K562 (cell line): ENCODE results near the gene CEBPE. TPM values are rescaled to one million over a fixed set of nuclear protein-coding genes. Genes with fewer than 3 reads are reported as not detected.

ENCODE experiments used
- CBFA2T3 ChIP-seq: fragments of 450-650 bp; IDR thresholded peaks from 2 replicates; pipeline ENCODE4 v1.6.1; 2017
- ILF3 ChIP-seq: fragments of 450-650 bp; IDR thresholded peaks from 2 replicates; pipeline ENCODE4 v1.6.1; 2018; ENCODE audit warnings: antibody characterized with exemption, mild to moderate bottlenecking, moderate library complexity, borderline replicate concordance
- LEF1 ChIP-seq: fragments of 450-650 bp; IDR thresholded peaks from 2 replicates; pipeline ENCODE4 v1.6.1; 2016; ENCODE audit warnings: mild to moderate bottlenecking
- PHF8 ChIP-seq: fragments of 200-600 bp; sonication (generic); IDR thresholded peaks from 2 replicates; pipeline ENCODE4 v1.6.1; 2012; ENCODE audit warnings: mixed run types, mild to moderate bottlenecking, inconsistent platforms, low read length, moderate library complexity, borderline replicate concordance
- TEAD2 ChIP-seq: fragments of 450-650 bp; IDR thresholded peaks from 2 replicates; pipeline ENCODE4 v1.6.1; 2016; ENCODE audit warnings: missing genetic modification characterization, control low read depth, missing compliant biosample characterization
- polyA plus RNA-seq, 8 experiments: library from polyadenylated mRNA; depleted of rRNA in 4 of 8; stranded (reverse) in 5 of 8; unstranded in 3 of 8; fragments of >200 nt; fragmentation: Nextera tagmentation in 2 of 8; fragmentation: Illumina TruSeq in 1 of 8; extraction: Ambion mirVana in 2 of 8; extraction: Trizol in 1 of 8; gene quantifications; 2 replicates each; pipeline versions ENCODE4 v1.2.1 to v1.2.3, GENCODE V29; 2011 to 2014; ENCODE audit warnings: inconsistent platforms in 1 of 8, missing spikeins in 1 of 8
- total RNA-seq, 7 experiments: library from RNA; depleted of rRNA in 6 of 7; stranded (reverse); fragments of >200 nt in 6 of 7; fragmentation: Illumina TruSeq in 2 of 7; extraction: Trizol in 2 of 7; gene quantifications; 2 replicates each; pipeline versions ENCODE4 v1.2.1 to v1.2.3, GENCODE V29; 2011 to 2021; ENCODE audit warnings: low replicate concordance in 1 of 7
- TF ChIP-seq, protein P1 (sequence below): fragments of 250-450 bp; sonication (Bioruptor Pico); IDR thresholded peaks from 2 replicates; pipeline ENCODE4 v1.5.0; 2020; ENCODE audit warnings: mild to moderate bottlenecking, borderline replicate concordance
- TF ChIP-seq, protein P2 (sequence below): fragments of 450-650 bp; IDR thresholded peaks from 2 replicates; pipeline ENCODE4 v1.6.1; 2014; ENCODE audit warnings: low read depth, mild to moderate bottlenecking, moderate library complexity, borderline replicate concordance
- TF ChIP-seq, protein P3 (sequence below), 2 experiments: fragments of 450-650 bp; IDR thresholded peaks; 2 replicates each; pipeline ENCODE4 v1.6.1; 2018; ENCODE audit warnings: mild to moderate bottlenecking in 2 of 2, low read depth in 1 of 2; ENCODE audit not compliant: partially characterized antibody in 2 of 2
- TF ChIP-seq, protein P4 (sequence below): sonication (generic); formaldehyde crosslinking; IDR thresholded peaks from 2 replicates; pipeline ENCODE4 v1.8.0; 2022; ENCODE audit warnings: mild to moderate bottlenecking, missing genetic modification reagents

CEBPE gene
- total and polyA plus RNA-seq, 9 of the 15 experiments (the other 6 are each of a cell fraction or from before 2014, with no cell fraction given) = 0.09 to 0.15 (median 0.13) TPM; not detected in 6

DNA sequence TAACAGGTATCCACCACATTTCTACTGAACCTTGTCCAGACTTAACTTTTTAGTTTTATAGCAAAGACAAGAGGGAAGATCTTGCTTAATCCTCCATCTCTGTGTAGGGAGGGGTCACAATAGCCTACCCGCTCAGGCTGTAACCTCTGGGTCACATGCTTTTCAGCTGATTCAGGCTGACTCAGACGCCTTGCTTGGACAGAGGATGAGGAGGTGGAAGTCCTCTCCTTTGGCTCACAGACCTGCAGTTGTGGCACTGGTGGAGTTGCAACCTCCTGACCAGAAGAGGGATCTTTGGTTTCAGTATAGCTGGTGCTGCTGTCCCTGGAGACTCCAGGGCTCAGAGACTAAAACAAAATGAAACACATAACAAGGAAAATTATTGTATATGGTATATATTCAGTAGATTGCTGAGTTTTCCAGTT is 40.4 kb downstream of the CEBPE start (continued):
- TF ChIP-seq, protein P1, sequence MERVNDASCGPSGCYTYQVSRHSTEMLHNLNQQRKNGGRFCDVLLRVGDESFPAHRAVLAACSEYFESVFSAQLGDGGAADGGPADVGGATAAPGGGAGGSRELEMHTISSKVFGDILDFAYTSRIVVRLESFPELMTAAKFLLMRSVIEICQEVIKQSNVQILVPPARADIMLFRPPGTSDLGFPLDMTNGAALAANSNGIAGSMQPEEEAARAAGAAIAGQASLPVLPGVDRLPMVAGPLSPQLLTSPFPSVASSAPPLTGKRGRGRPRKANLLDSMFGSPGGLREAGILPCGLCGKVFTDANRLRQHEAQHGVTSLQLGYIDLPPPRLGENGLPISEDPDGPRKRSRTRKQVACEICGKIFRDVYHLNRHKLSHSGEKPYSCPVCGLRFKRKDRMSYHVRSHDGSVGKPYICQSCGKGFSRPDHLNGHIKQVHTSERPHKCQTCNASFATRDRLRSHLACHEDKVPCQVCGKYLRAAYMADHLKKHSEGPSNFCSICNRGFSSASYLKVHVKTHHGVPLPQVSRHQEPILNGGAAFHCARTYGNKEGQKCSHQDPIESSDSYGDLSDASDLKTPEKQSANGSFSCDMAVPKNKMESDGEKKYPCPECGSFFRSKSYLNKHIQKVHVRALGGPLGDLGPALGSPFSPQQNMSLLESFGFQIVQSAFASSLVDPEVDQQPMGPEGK (CRISPR knock-in tag) = no peak
- TF ChIP-seq, protein P2, sequence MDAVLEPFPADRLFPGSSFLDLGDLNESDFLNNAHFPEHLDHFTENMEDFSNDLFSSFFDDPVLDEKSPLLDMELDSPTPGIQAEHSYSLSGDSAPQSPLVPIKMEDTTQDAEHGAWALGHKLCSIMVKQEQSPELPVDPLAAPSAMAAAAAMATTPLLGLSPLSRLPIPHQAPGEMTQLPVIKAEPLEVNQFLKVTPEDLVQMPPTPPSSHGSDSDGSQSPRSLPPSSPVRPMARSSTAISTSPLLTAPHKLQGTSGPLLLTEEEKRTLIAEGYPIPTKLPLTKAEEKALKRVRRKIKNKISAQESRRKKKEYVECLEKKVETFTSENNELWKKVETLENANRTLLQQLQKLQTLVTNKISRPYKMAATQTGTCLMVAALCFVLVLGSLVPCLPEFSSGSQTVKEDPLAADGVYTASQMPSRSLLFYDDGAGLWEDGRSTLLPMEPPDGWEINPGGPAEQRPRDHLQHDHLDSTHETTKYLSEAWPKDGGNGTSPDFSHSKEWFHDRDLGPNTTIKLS = no peak; the same call in 1 of the 2 replicates
- TF ChIP-seq CBFA2T3 (0 out of 2 replicates have a peak, but pooled peaks have one; percentile 13), TEAD2 (tag) (no peak), LEF1 (no peak), ILF3 (no peak), PHF8 (no peak)
- TF ChIP-seq, protein P3, sequence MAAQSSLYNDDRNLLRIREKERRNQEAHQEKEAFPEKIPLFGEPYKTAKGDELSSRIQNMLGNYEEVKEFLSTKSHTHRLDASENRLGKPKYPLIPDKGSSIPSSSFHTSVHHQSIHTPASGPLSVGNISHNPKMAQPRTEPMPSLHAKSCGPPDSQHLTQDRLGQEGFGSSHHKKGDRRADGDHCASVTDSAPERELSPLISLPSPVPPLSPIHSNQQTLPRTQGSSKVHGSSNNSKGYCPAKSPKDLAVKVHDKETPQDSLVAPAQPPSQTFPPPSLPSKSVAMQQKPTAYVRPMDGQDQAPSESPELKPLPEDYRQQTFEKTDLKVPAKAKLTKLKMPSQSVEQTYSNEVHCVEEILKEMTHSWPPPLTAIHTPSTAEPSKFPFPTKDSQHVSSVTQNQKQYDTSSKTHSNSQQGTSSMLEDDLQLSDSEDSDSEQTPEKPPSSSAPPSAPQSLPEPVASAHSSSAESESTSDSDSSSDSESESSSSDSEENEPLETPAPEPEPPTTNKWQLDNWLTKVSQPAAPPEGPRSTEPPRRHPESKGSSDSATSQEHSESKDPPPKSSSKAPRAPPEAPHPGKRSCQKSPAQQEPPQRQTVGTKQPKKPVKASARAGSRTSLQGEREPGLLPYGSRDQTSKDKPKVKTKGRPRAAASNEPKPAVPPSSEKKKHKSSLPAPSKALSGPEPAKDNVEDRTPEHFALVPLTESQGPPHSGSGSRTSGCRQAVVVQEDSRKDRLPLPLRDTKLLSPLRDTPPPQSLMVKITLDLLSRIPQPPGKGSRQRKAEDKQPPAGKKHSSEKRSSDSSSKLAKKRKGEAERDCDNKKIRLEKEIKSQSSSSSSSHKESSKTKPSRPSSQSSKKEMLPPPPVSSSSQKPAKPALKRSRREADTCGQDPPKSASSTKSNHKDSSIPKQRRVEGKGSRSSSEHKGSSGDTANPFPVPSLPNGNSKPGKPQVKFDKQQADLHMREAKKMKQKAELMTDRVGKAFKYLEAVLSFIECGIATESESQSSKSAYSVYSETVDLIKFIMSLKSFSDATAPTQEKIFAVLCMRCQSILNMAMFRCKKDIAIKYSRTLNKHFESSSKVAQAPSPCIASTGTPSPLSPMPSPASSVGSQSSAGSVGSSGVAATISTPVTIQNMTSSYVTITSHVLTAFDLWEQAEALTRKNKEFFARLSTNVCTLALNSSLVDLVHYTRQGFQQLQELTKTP (IDR thresholded peaks at IDR 0.05; ENCODE audit: low read depth in 1 of 2, partially characterized antibody in 2 of 2) = peak in 1 of 2 experiments; percentile 56
- TF ChIP-seq, protein P4, sequence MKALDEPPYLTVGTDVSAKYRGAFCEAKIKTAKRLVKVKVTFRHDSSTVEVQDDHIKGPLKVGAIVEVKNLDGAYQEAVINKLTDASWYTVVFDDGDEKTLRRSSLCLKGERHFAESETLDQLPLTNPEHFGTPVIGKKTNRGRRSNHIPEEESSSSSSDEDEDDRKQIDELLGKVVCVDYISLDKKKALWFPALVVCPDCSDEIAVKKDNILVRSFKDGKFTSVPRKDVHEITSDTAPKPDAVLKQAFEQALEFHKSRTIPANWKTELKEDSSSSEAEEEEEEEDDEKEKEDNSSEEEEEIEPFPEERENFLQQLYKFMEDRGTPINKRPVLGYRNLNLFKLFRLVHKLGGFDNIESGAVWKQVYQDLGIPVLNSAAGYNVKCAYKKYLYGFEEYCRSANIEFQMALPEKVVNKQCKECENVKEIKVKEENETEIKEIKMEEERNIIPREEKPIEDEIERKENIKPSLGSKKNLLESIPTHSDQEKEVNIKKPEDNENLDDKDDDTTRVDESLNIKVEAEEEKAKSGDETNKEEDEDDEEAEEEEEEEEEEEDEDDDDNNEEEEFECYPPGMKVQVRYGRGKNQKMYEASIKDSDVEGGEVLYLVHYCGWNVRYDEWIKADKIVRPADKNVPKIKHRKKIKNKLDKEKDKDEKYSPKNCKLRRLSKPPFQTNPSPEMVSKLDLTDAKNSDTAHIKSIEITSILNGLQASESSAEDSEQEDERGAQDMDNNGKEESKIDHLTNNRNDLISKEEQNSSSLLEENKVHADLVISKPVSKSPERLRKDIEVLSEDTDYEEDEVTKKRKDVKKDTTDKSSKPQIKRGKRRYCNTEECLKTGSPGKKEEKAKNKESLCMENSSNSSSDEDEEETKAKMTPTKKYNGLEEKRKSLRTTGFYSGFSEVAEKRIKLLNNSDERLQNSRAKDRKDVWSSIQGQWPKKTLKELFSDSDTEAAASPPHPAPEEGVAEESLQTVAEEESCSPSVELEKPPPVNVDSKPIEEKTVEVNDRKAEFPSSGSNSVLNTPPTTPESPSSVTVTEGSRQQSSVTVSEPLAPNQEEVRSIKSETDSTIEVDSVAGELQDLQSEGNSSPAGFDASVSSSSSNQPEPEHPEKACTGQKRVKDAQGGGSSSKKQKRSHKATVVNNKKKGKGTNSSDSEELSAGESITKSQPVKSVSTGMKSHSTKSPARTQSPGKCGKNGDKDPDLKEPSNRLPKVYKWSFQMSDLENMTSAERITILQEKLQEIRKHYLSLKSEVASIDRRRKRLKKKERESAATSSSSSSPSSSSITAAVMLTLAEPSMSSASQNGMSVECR = no peak
